Neural crest cell (in vitro differentiated cells): ENCODE measurements around the gene ACOT4. TPM values are rescaled to one million over a fixed set of nuclear protein-coding genes. Genes with fewer than 3 reads are reported as not detected.

Experiments
- DNase-seq: peaks from one replicate; pipeline ENCODE4 v3.0.0; 2021; ENCODE audit warnings: low read depth, mixed read lengths, low spot score
- H3K27ac Mint-ChIP-seq: one replicate; pipeline ENCODE4 v1.8.0; 2021; ENCODE audit warnings: mild to moderate bottlenecking, mixed read lengths; ENCODE audit not compliant: unreplicated experiment
- H3K27me3 Mint-ChIP-seq: 2 replicates; pipeline ENCODE4 v1.8.0; 2021; ENCODE audit warnings: low read depth, mild to moderate bottlenecking, mixed read lengths
- H3K36me3 Mint-ChIP-seq: 2 replicates; pipeline ENCODE4 v1.8.0; 2021; ENCODE audit warnings: low read depth, mild to moderate bottlenecking, mixed read lengths
- H3K4me1 Mint-ChIP-seq: 2 replicates; pipeline ENCODE4 v1.8.0; 2021; ENCODE audit warnings: mixed read lengths
- H3K4me3 Mint-ChIP-seq: one replicate; pipeline ENCODE4 v1.8.0; 2021; ENCODE audit warnings: mild to moderate bottlenecking, mixed read lengths
- H3K9me3 Mint-ChIP-seq: 2 replicates; pipeline ENCODE4 v1.8.0; 2021; ENCODE audit warnings: mixed read lengths
- CTCF ChIP-seq: fragments of 200-600 bp; sonication (generic); conservative IDR thresholded peaks from 2 replicates; pipeline ENCODE4 v1.5.0; 2021; ENCODE audit warnings: antibody characterized with exemption, mild to moderate bottlenecking
- total RNA-seq: library from RNA; stranded (reverse); gene quantifications from 2 replicates; pipeline ENCODE4 v1.2.1, GENCODE V29; 2021

ACOT4 gene
- total RNA-seq, 1 donor from 2014 or later: 0.98 TPM

GRCh38 chr14:73612339-73613045, 20.8 kb downstream of the ACOT4 start, which contains the start of gene ACOT6:
Gene ACOT6 (plus strand): TSS chr14:73612517. CDS start chr14:73612572, 55 bp downstream.
- Mint-ChIP-seq H3K4me1 (no peaks in the 10 kb centered on the region), H3K36me3 (no peaks in the 10 kb centered on the region), H3K4me3 (peak within 1 kb of the TSS; percentile 91), H3K27me3 (peaks cover 14% of the 10 kb centered on the region), H3K9me3 (no peaks in the 10 kb centered on the region), H3K27ac (peak within 1 kb of the TSS; percentile 62)
- peak; percentile 66 for DNase-seq
- no peak for TF ChIP-seq CTCF

- H3K27me3 Mint-ChIP-seq: peaks cover 14% of the 10 kb centered on the region
- DNase-seq: no peak
- no peaks in the 10 kb centered on the region for H3K9me3 Mint-ChIP-seq
- peak overlapping the region; percentile 91 for H3K4me3 Mint-ChIP-seq
- peak overlapping the region; percentile 62 for H3K27ac Mint-ChIP-seq
- H3K36me3 Mint-ChIP-seq: no peaks in the 10 kb centered on the region
- no peak for TF ChIP-seq CTCF
- H3K4me1 Mint-ChIP-seq: no peaks in the 10 kb centered on the region
These were observed 21.3 kb downstream of the ACOT4 start for GRCh38 chr14:73613046-73613383.

GRCh38 chr14:73613419-73613963, 21.8 kb downstream of the ACOT4 start:
- H3K27ac Mint-ChIP-seq: no peak overlapping the region
- peak overlapping the region; percentile 91 for H3K4me3 Mint-ChIP-seq
- no peak for TF ChIP-seq CTCF
- no peaks in the 10 kb centered on the region for H3K9me3 Mint-ChIP-seq
- peaks cover 14% of the 10 kb centered on the region for H3K27me3 Mint-ChIP-seq
- H3K4me1 Mint-ChIP-seq: no peaks in the 10 kb centered on the region
- no peaks in the 10 kb centered on the region for H3K36me3 Mint-ChIP-seq
- no peak for DNase-seq

GRCh38 chr14:73616831-73617230, 25.2 kb downstream of the ACOT4 start:
- no peak overlapping the region for H3K4me3 Mint-ChIP-seq
- no peaks in the 10 kb centered on the region for H3K9me3 Mint-ChIP-seq
- no peaks in the 10 kb centered on the region for H3K4me1 Mint-ChIP-seq
- TF ChIP-seq CTCF: no peak
- H3K27me3 Mint-ChIP-seq: peaks cover 16% of the 10 kb centered on the region
- no peak for DNase-seq
- no peaks in the 10 kb centered on the region for H3K36me3 Mint-ChIP-seq
- H3K27ac Mint-ChIP-seq: no peak overlapping the region

GRCh38 chr14:73619524-73619923, 27.9 kb downstream of the ACOT4 start:
- Mint-ChIP-seq H3K36me3 (no peaks in the 10 kb centered on the region), H3K9me3 (no peaks in the 10 kb centered on the region), H3K4me3 (no peak overlapping the region), H3K27me3 (peaks cover 2% of the 10 kb centered on the region), H3K27ac (no peak overlapping the region), H3K4me1 (no peaks in the 10 kb centered on the region)
- no peak for TF ChIP-seq CTCF
- no peak for DNase-seq
